Fibroblast of lung (primary cell): ENCODE data around the gene SH2D4B. TPM values are rescaled to one million over a fixed set of nuclear protein-coding genes. Genes with fewer than 3 reads are reported as not detected.

ENCODE experiments used
- DNase-seq, 2 donors: peaks; one replicate each; pipeline versions ENCODE4 v3.0.0 to v3.0.0-alpha.2; 2010; ENCODE audit warnings: low read depth in 2 of 2
- H2AFZ ChIP-seq: 2 replicates; pipeline ENCODE4 v1.5.1; 2012; ENCODE audit warnings: low read length, control low read depth, inconsistent platforms
- H3K27ac ChIP-seq: 2 replicates; pipeline ENCODE4 v1.5.1; 2011; ENCODE audit warnings: low read length, control low read depth; ENCODE audit not compliant: insufficient read depth
- H3K27me3 ChIP-seq: 2 replicates; pipeline ENCODE4 v1.5.1; 2011; ENCODE audit warnings: mild to moderate bottlenecking, low read length; ENCODE audit not compliant: control insufficient read depth, insufficient read depth
- H3K36me3 ChIP-seq: 2 replicates; pipeline ENCODE4 v1.5.1; 2011; ENCODE audit warnings: low read length; ENCODE audit not compliant: control insufficient read depth, insufficient read depth
- H3K4me1 ChIP-seq: 2 replicates; pipeline ENCODE4 v1.5.1; 2011; ENCODE audit warnings: low read length; ENCODE audit not compliant: control insufficient read depth, insufficient read depth; ENCODE audit errors: extremely low read depth
- H3K4me2 ChIP-seq: 2 replicates; pipeline ENCODE4 v1.5.1; 2011; ENCODE audit warnings: low read length, control low read depth; ENCODE audit not compliant: insufficient read depth; ENCODE audit errors: extremely low read depth
- H3K4me3 ChIP-seq, 4 experiments: fragments of 200-600 bp in 1 of 4; sonication (generic) in 1 of 4; replicated peaks in 1 of 4; 2 replicates each; pipeline ENCODE4 v1.5.1; 2011 to 2016; ENCODE audit warnings: low read length in 4 of 4, low read depth in 3 of 4, mild to moderate bottlenecking in 3 of 4, control low read depth in 2 of 4, inconsistent platforms in 1 of 4, mixed read lengths in 1 of 4; ENCODE audit not compliant: insufficient read depth in 1 of 4; ENCODE audit errors: control extremely low read depth in 1 of 4
- H3K79me2 ChIP-seq: 2 replicates; pipeline ENCODE4 v1.5.1; 2012; ENCODE audit warnings: mild to moderate bottlenecking, low read length, inconsistent platforms; ENCODE audit not compliant: control insufficient read depth, insufficient read depth
- H3K9ac ChIP-seq: 2 replicates; pipeline ENCODE4 v1.5.1; 2011; ENCODE audit warnings: mild to moderate bottlenecking, low read length, control low read depth; ENCODE audit not compliant: insufficient read depth
- H3K9me3 ChIP-seq: 2 replicates; pipeline ENCODE4 v1.5.1; 2012; ENCODE audit warnings: low read depth, low read length; ENCODE audit not compliant: control insufficient read depth, insufficient read depth
- H4K20me1 ChIP-seq: 2 replicates; pipeline ENCODE4 v1.5.1; 2011; ENCODE audit warnings: low read length; ENCODE audit not compliant: control insufficient read depth, insufficient read depth; ENCODE audit errors: extremely low read depth
- EZH2 ChIP-seq: IDR thresholded peaks from 2 replicates; pipeline ENCODE4 v1.5.1; 2012; ENCODE audit warnings: low read length, control low read depth, mild to moderate bottlenecking; ENCODE audit errors: missing control alignments
- polyA plus RNA-seq, 2 donors: library from polyadenylated mRNA; depleted of rRNA in 1 of 2; stranded (reverse) in 1 of 2; unstranded in 1 of 2; fragments of >200 nt; gene quantifications; 2 replicates each; pipeline ENCODE4 v1.2.1, GENCODE V29; 2011 to 2012; ENCODE audit warnings: missing spikeins in 1 of 2
- total RNA-seq: library from RNA; depleted of rRNA; stranded (reverse); fragments of >200 nt; gene quantifications from 2 replicates; pipeline ENCODE4 v1.2.1, GENCODE V29; 2014
- TF ChIP-seq, protein P1 (sequence below), 2 donors: IDR thresholded peaks in 1 of 2; conservative IDR thresholded peaks in 1 of 2; 1 replicate in 1 of 2; 2 replicates in 1 of 2; pipeline ENCODE4 v1.5.1; 2011 to 2012; ENCODE audit warnings: low read length in 2 of 2, control low read depth in 1 of 2, inconsistent platforms in 1 of 2, low read depth in 1 of 2, mild to moderate bottlenecking in 1 of 2

Gene SH2D4B
- total and polyA plus RNA-seq, 2 donors (not counting 1 experiment from before 2014, with no cell fraction given) = not detected

DNA sequence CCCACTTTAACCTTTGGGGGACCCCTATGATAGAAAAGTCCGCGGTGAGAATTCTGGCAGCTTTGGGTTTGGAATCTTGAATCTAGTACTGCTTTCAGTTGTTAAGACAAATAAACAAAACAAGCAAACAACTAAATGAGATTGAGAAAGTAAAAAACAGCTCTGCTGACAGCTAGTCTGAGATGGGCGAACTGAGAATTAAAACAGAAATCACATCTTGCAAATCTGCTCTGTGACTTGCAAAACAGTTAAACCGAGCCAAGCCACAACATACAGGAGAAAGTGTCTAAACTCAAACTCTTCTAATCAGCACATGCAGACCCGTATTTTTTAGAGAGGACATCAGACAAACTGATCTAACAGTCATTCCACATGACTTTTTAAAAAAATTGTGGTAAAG lies 110.4 kb downstream of the SH2D4B start:
- H3K4me1 ChIP-seq = no peaks in the 10 kb centered on the region
- no peak overlapping the region for H3K4me2 ChIP-seq
- H2AFZ ChIP-seq = no peak overlapping the region
- no peaks in the 10 kb centered on the region for H3K9me3 ChIP-seq
- no peak overlapping the region for H3K9ac ChIP-seq
- no peak overlapping the region for H3K27ac ChIP-seq
- TF ChIP-seq, protein P1, sequence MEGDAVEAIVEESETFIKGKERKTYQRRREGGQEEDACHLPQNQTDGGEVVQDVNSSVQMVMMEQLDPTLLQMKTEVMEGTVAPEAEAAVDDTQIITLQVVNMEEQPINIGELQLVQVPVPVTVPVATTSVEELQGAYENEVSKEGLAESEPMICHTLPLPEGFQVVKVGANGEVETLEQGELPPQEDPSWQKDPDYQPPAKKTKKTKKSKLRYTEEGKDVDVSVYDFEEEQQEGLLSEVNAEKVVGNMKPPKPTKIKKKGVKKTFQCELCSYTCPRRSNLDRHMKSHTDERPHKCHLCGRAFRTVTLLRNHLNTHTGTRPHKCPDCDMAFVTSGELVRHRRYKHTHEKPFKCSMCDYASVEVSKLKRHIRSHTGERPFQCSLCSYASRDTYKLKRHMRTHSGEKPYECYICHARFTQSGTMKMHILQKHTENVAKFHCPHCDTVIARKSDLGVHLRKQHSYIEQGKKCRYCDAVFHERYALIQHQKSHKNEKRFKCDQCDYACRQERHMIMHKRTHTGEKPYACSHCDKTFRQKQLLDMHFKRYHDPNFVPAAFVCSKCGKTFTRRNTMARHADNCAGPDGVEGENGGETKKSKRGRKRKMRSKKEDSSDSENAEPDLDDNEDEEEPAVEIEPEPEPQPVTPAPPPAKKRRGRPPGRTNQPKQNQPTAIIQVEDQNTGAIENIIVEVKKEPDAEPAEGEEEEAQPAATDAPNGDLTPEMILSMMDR (conservative IDR thresholded peaks at IDR 0.05 in 1 of 2, IDR thresholded peaks at IDR 0.05 in 1 of 2; ENCODE audit: low read depth in 1 of 2, low read length in 2 of 2) = no peak
- no peak for TF ChIP-seq EZH2
- H3K27me3 ChIP-seq = no peaks in the 10 kb centered on the region
- no peaks in the 10 kb centered on the region for H4K20me1 ChIP-seq
- H3K4me3 ChIP-seq = no peak overlapping the region
- no peaks in the 10 kb centered on the region for H3K36me3 ChIP-seq
- no peak for DNase-seq
- no peaks in the 10 kb centered on the region for H3K79me2 ChIP-seq

DNA sequence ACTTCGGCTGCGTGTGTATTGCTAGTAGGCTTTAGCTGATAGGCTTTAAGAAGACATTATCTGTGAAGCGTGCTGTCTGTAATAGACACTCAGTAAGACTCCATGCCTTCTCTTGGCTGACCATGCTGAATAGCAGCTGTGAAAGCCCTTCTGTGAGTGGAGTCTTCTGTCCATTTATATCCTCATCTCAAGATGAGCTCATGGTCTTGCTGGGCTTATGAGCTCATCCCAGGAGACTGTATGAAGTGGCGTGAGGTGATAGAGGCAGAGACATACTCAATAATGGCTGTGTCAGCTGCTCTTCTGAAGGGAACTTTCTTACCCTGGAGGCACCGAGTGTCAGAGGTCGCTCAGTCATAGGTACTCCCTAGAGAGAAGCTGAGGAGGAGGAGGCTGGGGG lies 111.5 kb downstream of the SH2D4B start:
- no peak overlapping the region for H2AFZ ChIP-seq
- no peak for DNase-seq
- no peaks in the 10 kb centered on the region for H3K79me2 ChIP-seq
- no peak overlapping the region for H3K4me2 ChIP-seq
- no peaks in the 10 kb centered on the region for H3K4me1 ChIP-seq
- H3K36me3 ChIP-seq = no peaks in the 10 kb centered on the region
- no peaks in the 10 kb centered on the region for H4K20me1 ChIP-seq
- no peaks in the 10 kb centered on the region for H3K27me3 ChIP-seq
- H3K27ac ChIP-seq = no peak overlapping the region
- H3K9me3 ChIP-seq = no peaks in the 10 kb centered on the region
- H3K4me3 ChIP-seq = no peak overlapping the region
- TF ChIP-seq, protein P1 (conservative IDR thresholded peaks at IDR 0.05 in 1 of 2, IDR thresholded peaks at IDR 0.05 in 1 of 2; ENCODE audit: low read depth in 1 of 2, low read length in 2 of 2) = no peak
- no peak for TF ChIP-seq EZH2
- no peak overlapping the region for H3K9ac ChIP-seq

DNA sequence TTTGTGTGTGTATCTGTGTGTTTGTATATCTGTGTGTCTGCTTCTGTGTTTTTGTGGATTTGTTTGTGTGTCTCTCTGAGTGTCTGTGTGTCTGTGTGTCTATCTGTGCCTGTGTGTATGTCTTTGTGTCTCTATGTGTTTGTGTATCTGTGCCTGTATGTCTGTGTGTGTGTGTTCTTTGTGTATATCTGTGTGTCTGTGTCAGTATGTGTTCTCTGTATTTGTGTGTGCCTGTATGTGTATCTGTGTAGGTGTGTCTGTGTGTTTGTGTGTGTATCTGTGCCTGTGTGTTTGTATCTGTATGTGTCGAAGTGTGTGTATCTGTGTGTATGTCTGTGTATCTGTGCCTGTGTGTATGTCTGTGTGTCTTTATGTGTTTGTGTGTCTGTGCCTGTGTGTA lies 118.2 kb downstream of the SH2D4B start:
- no peak for DNase-seq
- H3K4me2 ChIP-seq = no peak overlapping the region
- no peaks in the 10 kb centered on the region for H3K4me1 ChIP-seq
- H3K27me3 ChIP-seq = no peaks in the 10 kb centered on the region
- TF ChIP-seq, protein P1 (conservative IDR thresholded peaks at IDR 0.05 in 1 of 2, IDR thresholded peaks at IDR 0.05 in 1 of 2; ENCODE audit: low read depth in 1 of 2, low read length in 2 of 2) = no peak
- TF ChIP-seq EZH2 = no peak
- no peak overlapping the region for H3K9ac ChIP-seq
- no peaks in the 10 kb centered on the region for H3K79me2 ChIP-seq
- H3K4me3 ChIP-seq = no peak overlapping the region
- no peaks in the 10 kb centered on the region for H3K36me3 ChIP-seq
- H3K27ac ChIP-seq = no peak overlapping the region
- H4K20me1 ChIP-seq = no peaks in the 10 kb centered on the region
- no peak overlapping the region for H2AFZ ChIP-seq
- H3K9me3 ChIP-seq = no peaks in the 10 kb centered on the region
